ENCODE results near the gene FRS3. TPM values are rescaled to one million over a fixed set of nuclear protein-coding genes. Genes with fewer than 3 reads are reported as not detected.

The FRS3 gene
- total and polyA plus RNA-seq, 2 of the 13 experiments (the other 11 are each of a cell fraction or from before 2014, with no cell fraction given): 3.0 to 7.4 TPM

GRCh38 chr6:41767112-41767833 lies 12.4 kb downstream of the FRS3 start (continued):
- TF ChIP-seq, protein P1, sequence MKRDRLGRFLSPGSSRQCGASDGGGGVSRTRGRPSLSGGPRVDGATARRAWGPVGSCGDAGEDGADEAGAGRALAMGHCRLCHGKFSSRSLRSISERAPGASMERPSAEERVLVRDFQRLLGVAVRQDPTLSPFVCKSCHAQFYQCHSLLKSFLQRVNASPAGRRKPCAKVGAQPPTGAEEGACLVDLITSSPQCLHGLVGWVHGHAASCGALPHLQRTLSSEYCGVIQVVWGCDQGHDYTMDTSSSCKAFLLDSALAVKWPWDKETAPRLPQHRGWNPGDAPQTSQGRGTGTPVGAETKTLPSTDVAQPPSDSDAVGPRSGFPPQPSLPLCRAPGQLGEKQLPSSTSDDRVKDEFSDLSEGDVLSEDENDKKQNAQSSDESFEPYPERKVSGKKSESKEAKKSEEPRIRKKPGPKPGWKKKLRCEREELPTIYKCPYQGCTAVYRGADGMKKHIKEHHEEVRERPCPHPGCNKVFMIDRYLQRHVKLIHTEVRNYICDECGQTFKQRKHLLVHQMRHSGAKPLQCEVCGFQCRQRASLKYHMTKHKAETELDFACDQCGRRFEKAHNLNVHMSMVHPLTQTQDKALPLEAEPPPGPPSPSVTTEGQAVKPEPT (CRISPR knock-in tag; IDR thresholded peaks at IDR 0.05; ENCODE audit: low read depth): 0 out of 2 replicates have a peak, but pooled peaks have one; percentile 42
- TF ChIP-seq ATF7 (IDR thresholded peaks at IDR 0.05) (peak; percentile 59), ATF7 (CRISPR knock-in tag; IDR thresholded peaks at IDR 0.05) (no peak), NR2F6 (IDR thresholded peaks at IDR 0.05) (no peak), NR2F6 (CRISPR knock-in tag; IDR thresholded peaks at IDR 0.05) (peak; percentile 34; the same call in 1 of the 2 replicates), ZSCAN20 (CRISPR knock-in tag; IDR thresholded peaks at IDR 0.05; ENCODE audit: borderline replicate concordance) (no peak), ZNF484 (CRISPR knock-in tag; IDR thresholded peaks at IDR 0.05; ENCODE audit: borderline replicate concordance, low read depth) (no peak), ZNF317 (CRISPR knock-in tag; IDR thresholded peaks at IDR 0.05) (no peak), ZFAT (CRISPR knock-in tag; conservative IDR thresholded peaks at IDR 0.05) (no peak), KDM3A (CRISPR knock-in tag; IDR thresholded peaks at IDR 0.05; ENCODE audit: low read depth) (no peak), CBFB (CRISPR knock-in tag; IDR thresholded peaks at IDR 0.05) (no peak), YY1 (IDR thresholded peaks at IDR 0.05; ENCODE audit: insufficient read depth, insufficient replicate concordance, low read depth, low read length) (no peak), DNMT1 (CRISPR knock-in tag; IDR thresholded peaks at IDR 0.05) (no peak), ZNF44 (CRISPR knock-in tag; IDR thresholded peaks at IDR 0.05) (no peak), RNF219 (CRISPR knock-in tag; IDR thresholded peaks at IDR 0.05) (no peak), ZNF468 (CRISPR knock-in tag; IDR thresholded peaks at IDR 0.05) (no peak), REPIN1 (CRISPR knock-in tag; IDR thresholded peaks at IDR 0.05; ENCODE audit: borderline replicate concordance, low read depth) (0 out of 2 replicates have a peak, but pooled peaks have one; percentile 30), JUN (CRISPR knock-in tag; IDR thresholded peaks at IDR 0.05) (no peak), CTCF (CRISPR knock-in tag; IDR thresholded peaks at IDR 0.05) (no peak), POLR2AphosphoS5 (IDR thresholded peaks at IDR 0.05; ENCODE audit: low read depth, low read length) (no peak)
- TF ChIP-seq, protein P2, sequence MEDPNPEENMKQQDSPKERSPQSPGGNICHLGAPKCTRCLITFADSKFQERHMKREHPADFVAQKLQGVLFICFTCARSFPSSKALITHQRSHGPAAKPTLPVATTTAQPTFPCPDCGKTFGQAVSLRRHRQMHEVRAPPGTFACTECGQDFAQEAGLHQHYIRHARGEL (CRISPR knock-in tag; IDR thresholded peaks at IDR 0.05): no peak
- TF ChIP-seq, protein P3, sequence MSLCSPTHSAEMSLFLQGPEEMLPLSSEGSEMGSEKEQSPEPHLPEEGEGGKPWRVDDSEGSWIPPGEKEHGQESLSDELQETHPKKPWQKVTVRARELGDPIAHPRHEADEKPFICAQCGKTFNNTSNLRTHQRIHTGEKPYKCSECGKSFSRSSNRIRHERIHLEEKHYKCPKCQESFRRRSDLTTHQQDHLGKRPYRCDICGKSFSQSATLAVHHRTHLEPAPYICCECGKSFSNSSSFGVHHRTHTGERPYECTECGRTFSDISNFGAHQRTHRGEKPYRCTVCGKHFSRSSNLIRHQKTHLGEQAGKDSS (CRISPR knock-in tag; IDR thresholded peaks at IDR 0.05; ENCODE audit: borderline replicate concordance, low read depth): peak; percentile 98
